ENCODE measurements around the gene AFF3. TPM values are rescaled to one million over a fixed set of nuclear protein-coding genes. Genes with fewer than 3 reads are reported as not detected.
"Not testable (repeated sequence)": the region's sequence is repeated elsewhere in the genome, so short reads cannot be mapped to it uniquely, and the experiment has no call there.

Gene AFF3
- total RNA-seq, 1 donor from 2014 or later: 44.6 TPM

DNA sequence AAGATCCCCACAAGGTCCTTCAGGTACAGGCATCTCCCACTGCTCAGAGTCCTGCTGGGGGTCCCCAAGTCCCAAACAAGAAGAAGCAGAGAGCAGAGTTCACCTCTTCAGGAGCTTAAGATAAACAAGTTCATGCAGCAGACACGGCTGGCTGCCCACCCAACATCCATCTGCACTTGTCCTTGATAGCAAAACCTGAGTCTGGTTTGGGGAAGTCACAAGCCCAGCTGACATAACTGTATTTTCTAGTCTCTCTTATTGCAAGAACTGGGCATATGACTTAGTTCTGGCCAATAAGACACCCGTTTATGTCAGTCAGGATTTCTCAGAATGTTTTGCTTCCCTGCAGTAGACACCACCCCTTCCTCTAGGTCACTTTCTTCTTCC, 31.8 kb downstream of the AFF3 start:
- Histone ChIP-seq H3K36me3 (no peaks in the 10 kb centered on the region), H3K27me3 (peaks cover 15% of the 10 kb centered on the region), H3K27ac (no peak overlapping the region), H3K9me3 (no peaks in the 10 kb centered on the region), H3K4me1 (peaks cover 3% of the 10 kb centered on the region), H3K4me3 (no peak overlapping the region)
- ATAC-seq (no peak), DNase-seq (no peak)
- intact Hi-C loops (cut with DNase I): no loop called here
- TF ChIP-seq, protein P1, sequence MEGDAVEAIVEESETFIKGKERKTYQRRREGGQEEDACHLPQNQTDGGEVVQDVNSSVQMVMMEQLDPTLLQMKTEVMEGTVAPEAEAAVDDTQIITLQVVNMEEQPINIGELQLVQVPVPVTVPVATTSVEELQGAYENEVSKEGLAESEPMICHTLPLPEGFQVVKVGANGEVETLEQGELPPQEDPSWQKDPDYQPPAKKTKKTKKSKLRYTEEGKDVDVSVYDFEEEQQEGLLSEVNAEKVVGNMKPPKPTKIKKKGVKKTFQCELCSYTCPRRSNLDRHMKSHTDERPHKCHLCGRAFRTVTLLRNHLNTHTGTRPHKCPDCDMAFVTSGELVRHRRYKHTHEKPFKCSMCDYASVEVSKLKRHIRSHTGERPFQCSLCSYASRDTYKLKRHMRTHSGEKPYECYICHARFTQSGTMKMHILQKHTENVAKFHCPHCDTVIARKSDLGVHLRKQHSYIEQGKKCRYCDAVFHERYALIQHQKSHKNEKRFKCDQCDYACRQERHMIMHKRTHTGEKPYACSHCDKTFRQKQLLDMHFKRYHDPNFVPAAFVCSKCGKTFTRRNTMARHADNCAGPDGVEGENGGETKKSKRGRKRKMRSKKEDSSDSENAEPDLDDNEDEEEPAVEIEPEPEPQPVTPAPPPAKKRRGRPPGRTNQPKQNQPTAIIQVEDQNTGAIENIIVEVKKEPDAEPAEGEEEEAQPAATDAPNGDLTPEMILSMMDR (IDR thresholded peaks at IDR 0.05): no peak

DNA sequence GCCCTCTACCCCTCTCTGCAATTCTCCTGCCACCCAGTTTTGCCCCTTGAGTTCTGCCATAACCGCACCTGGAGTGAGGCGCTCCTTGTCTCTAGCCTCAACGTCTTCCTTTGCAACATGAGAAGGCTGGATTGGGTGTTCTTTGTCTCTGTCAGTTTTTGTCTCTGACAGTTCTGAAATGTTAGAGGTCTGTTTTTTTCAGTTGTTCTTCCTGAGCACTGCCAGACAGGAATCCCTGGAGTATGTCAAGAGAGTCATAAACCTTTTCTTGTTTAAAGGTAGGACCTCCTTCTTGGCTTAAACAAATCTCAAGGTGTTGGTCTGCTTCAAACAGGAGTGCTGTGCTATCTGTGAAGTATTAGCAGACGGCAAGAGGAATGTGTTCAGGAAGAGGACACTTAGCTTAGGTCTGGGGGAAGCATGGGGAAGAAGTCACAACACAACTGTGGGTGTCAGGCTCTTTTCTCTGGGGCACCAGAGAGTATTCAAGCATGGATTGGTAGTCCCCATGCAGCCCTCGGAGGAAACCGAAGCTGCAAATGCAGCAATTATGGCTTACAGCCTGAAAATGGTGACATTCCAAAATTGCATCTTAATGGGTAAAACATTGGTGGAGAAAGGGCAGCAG, 32.3 kb downstream of the AFF3 start:
- H3K27me3 ChIP-seq: peaks cover 20% of the 10 kb centered on the region
- H3K9me3 ChIP-seq: no peaks in the 10 kb centered on the region
- no peak for ATAC-seq
- intact Hi-C loops (cut with DNase I): no loop called here
- H3K4me3 ChIP-seq: no peak overlapping the region
- TF ChIP-seq, protein P1 (IDR thresholded peaks at IDR 0.05): no peak
- DNase-seq: no peak
- no peak overlapping the region for H3K27ac ChIP-seq
- H3K4me1 ChIP-seq: peaks cover 8% of the 10 kb centered on the region
- no peaks in the 10 kb centered on the region for H3K36me3 ChIP-seq

DNA sequence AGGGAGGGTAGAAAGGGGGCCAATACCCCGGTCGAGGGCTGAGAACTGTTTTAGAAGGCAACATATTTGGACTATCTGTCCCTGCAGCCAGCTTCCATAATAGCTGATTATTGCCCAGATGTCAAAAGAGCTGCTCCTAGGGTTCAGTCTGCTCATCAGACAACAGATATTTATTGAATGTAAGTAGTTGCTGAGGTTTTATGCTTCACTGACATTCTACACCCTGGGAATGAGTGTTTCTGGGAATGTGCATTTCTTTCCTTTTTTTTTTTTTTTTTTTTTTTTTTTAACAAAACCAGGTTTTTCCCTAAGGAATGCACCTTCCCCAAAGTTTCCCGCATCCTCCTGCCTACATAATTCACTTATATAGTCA, 33.8 kb downstream of the AFF3 start:
- DNase-seq; intact Hi-C loops (cut with DNase I); H3K9me3 ChIP-seq; ATAC-seq; H3K4me1 ChIP-seq; H3K4me3 ChIP-seq; H3K36me3 ChIP-seq; H3K27ac ChIP-seq: not testable (repeated sequence)
- peaks cover 20% of the 10 kb centered on the region for H3K27me3 ChIP-seq

DNA sequence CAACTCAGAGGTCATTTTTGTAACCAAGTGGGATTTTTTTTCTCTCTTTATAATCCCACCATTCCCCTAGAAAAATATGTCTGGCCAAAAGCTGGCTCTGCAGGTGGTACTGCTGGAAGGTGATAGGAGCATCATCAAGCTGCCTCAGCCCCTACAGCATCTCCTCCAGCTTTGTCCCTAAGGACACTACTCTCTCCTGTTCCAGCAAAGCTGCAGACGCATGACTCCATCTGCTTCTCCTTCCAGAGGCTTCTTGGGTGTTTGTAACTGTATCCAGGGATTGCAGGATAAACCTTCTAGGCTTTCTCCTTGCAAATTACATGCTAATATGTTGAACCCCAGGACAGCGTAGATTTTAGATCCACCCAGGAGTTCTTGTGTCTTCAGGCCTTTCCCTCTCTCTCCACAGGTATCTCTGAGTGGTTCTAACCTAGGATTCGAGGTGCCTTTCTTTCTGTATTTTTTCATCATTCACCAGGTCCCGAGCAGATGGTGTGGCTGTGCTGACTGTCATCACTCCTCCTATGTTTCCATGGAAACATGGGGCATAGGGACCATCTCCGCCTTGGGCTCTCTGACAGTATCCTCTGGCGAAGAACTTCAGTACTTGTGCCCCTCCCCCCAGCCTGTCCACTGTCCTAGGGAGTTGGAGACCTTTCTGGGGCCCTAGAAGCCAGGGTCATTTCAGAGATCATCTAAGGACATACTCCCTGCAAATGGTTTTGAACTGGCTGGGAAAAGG, 34.3 kb downstream of the AFF3 start:
- no peak for ATAC-seq

DNA sequence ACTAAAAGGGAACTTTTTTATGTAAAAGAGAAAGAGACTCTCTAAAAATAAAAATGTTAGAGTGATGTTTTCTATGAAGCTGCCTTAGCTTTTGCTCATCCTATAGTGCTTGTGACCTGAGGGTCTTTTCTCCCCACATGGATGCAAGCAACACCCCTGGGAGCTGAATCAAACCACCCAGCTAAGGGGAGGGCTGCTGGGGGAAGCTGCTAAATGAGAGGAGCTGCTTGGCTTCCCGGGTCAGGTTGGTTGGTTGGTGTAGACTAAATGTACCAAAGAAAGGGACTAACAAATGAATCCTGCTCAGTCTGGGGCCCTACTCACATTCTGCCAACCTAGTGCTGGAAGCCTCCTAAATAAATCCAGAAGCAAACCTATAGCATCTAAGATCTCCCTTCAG, 35.0 kb downstream of the AFF3 start:
- intact Hi-C loops (cut with DNase I): no loop called here
- Histone ChIP-seq H3K4me1 (peaks cover 8% of the 10 kb centered on the region), H3K9me3 (no peaks in the 10 kb centered on the region), H3K27ac (no peak overlapping the region), H3K4me3 (no peak overlapping the region), H3K36me3 (no peaks in the 10 kb centered on the region), H3K27me3 (peaks cover 20% of the 10 kb centered on the region)
- ATAC-seq (no peak), DNase-seq (no peak)
- TF ChIP-seq, protein P1 (IDR thresholded peaks at IDR 0.05): no peak

More for the DNA sequence above, 34.3 kb downstream of the AFF3 start:
- TF ChIP-seq, protein P1 (IDR thresholded peaks at IDR 0.05): no peak
- no peak for DNase-seq
- intact Hi-C loops (cut with DNase I): no loop called here
- no peak overlapping the region for H3K27ac ChIP-seq
- H3K27me3 ChIP-seq: peaks cover 20% of the 10 kb centered on the region
- H3K36me3 ChIP-seq: no peaks in the 10 kb centered on the region
- H3K4me1 ChIP-seq: peaks cover 8% of the 10 kb centered on the region
- H3K4me3 ChIP-seq: no peak overlapping the region
- H3K9me3 ChIP-seq: no peaks in the 10 kb centered on the region

DNA sequence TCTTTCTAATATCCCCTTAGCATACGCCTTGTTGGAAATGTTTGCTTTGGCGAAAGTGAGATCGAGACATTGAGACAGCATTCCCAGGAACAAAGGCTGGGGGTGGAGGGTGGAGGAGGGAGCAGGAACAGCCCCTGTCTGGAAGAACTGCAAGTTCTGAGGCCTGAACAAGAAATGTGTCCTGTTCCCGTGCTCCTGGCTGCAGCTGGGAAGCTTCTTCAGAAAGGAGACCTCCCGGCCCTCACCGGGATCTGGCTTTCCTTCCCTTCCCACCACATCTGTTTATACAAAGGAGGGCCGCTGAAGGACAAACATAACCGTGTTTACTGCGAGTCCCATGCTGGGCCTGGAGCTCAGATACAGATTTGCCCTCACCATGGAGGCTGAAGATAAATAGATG, 35.9 kb downstream of the AFF3 start:
- no peaks in the 10 kb centered on the region for H3K36me3 ChIP-seq
- H3K4me3 ChIP-seq: no peak overlapping the region
- no peak overlapping the region for H3K27ac ChIP-seq
- ATAC-seq (peak; percentile 44), DNase-seq (no peak)
- intact Hi-C loops (cut with DNase I): no loop called here
- H3K4me1 ChIP-seq: peaks cover 8% of the 10 kb centered on the region
- TF ChIP-seq, protein P1 (IDR thresholded peaks at IDR 0.05): no peak
- peaks cover 20% of the 10 kb centered on the region for H3K27me3 ChIP-seq
- H3K9me3 ChIP-seq: no peaks in the 10 kb centered on the region
